Vagina (tissue), 2 donors: ENCODE results near the gene CXCR4.

Source experiments
- POLR2A ChIP-seq, 2 donors: fragments of 450-650 bp; IDR thresholded peaks; one replicate each; pipeline ENCODE4 v1.6.1; 2017; ENCODE audit warnings: antibody characterized with exemption in 2 of 2, mild to moderate bottlenecking in 2 of 2, moderate library complexity in 2 of 2
- POLR2AphosphoS5 ChIP-seq, 2 donors: sonication (generic); formaldehyde crosslinking; IDR thresholded peaks; one replicate each; pipeline ENCODE4 v1.9.0; 2017; ENCODE audit warnings: antibody characterized with exemption in 2 of 2, mild to moderate bottlenecking in 2 of 2, low read depth in 1 of 2; ENCODE audit not compliant: insufficient read depth in 1 of 2
- TF ChIP-seq, protein P1 (sequence below), 3 experiments: fragments of 450-650 bp in 2 of 3; fragments of 200-600 bp in 1 of 3; sonication (generic) in 1 of 3; IDR thresholded peaks; one replicate each; pipeline ENCODE4 v1.5.1; 2017 to 2019; ENCODE audit warnings: antibody characterized with exemption in 3 of 3, mild to moderate bottlenecking in 2 of 3, moderate library complexity in 2 of 3

- TF ChIP-seq, protein P1, sequence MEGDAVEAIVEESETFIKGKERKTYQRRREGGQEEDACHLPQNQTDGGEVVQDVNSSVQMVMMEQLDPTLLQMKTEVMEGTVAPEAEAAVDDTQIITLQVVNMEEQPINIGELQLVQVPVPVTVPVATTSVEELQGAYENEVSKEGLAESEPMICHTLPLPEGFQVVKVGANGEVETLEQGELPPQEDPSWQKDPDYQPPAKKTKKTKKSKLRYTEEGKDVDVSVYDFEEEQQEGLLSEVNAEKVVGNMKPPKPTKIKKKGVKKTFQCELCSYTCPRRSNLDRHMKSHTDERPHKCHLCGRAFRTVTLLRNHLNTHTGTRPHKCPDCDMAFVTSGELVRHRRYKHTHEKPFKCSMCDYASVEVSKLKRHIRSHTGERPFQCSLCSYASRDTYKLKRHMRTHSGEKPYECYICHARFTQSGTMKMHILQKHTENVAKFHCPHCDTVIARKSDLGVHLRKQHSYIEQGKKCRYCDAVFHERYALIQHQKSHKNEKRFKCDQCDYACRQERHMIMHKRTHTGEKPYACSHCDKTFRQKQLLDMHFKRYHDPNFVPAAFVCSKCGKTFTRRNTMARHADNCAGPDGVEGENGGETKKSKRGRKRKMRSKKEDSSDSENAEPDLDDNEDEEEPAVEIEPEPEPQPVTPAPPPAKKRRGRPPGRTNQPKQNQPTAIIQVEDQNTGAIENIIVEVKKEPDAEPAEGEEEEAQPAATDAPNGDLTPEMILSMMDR (IDR thresholded peaks at IDR 0.05) = no peak
- no peak for TF ChIP-seq POLR2AphosphoS5 (IDR thresholded peaks at IDR 0.05; ENCODE audit: insufficient read depth in 1 of 2, low read depth in 1 of 2)
- no peak for TF ChIP-seq POLR2A (IDR thresholded peaks at IDR 0.05)
Observed at GRCh38 chr2:136124805-136125204, 6.9 kb upstream of the CXCR4 start.
